Left kidney (tissue), 8 donors: ENCODE results near the gene OR6C4. TPM values are rescaled to one million over a fixed set of nuclear protein-coding genes. Genes with fewer than 3 reads are reported as not detected.
"Not testable (repeated sequence)": the region's sequence is repeated elsewhere in the genome, so short reads cannot be mapped to it uniquely, and the experiment has no call there.

ENCODE experiments used
- DNase-seq: peaks from one replicate; pipeline ENCODE4 v3.0.0-alpha.2; 2013
- long read RNA-seq, 8 donors: transcript quantifications; one replicate each; lab custom pipeline, GENCODE V29; 2026
- polyA plus RNA-seq: library from polyadenylated mRNA; unstranded; fragments of 120-200 nt; gene quantifications from one replicate; pipeline ENCODE4 v1.2.1, GENCODE V29; 2013; ENCODE audit not compliant: insufficient read length

The OR6C4 gene
- polyA plus RNA-seq: not detected
- long read RNA-seq, donor 1: 0 reads
- long read RNA-seq, donor 2: 0 reads
- long read RNA-seq, donor 3: 0 reads
- long read RNA-seq, donor 4: 0 reads
- long read RNA-seq, donor 5: 0 reads
- long read RNA-seq, donor 6: 0 reads
- long read RNA-seq, donor 7: 0 reads
- long read RNA-seq, donor 8: 0 reads

DNA sequence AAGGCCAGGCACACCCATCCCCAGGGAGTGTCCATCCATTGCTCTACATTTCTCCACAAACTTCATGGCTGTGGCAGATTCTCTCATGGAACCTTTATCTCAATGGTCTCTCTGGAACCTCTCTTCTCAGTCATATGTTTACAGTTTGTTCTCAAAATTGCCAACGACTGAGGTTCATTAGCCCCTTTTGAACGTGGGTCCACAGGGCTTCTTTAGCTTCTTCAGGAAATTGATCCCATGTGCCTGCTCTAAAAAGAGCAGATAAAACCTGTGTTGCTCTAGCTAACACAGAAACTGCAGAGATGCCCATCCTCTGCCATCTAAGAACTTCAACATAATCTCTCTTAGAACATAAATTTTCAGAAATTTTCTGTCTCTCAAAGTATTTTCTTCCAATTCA lies at the start of gene OR6C4:
Gene OR6C4, plus strand, starts transcription at position 301 of the 400 bp plus-strand sequence. CDS start 1,625 bp downstream, outside the sequence.
- DNase-seq: no peak

DNA sequence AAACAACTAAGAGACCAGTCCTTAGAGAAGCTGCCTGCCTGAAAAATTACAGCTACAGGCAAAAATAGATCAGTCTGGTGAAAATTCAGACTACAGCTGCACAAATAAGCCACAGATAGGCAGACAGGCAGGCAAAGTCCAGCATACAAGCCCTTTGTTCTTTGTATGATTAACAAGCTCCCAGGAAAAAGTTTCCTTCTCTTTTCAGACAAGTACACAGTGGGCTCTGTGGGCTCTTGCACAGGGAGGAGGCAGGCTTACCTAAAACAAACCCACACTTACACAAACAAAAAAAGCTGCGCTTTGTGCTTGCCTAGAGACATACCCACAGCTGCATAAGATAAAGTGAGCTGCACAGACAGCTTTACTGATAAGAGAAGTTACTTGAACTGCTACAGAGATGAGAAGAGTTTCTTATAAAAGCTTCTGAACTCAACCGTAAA lies 49.6 kb upstream of the OR6C4 start:
- peak; percentile 3 for DNase-seq

DNA sequence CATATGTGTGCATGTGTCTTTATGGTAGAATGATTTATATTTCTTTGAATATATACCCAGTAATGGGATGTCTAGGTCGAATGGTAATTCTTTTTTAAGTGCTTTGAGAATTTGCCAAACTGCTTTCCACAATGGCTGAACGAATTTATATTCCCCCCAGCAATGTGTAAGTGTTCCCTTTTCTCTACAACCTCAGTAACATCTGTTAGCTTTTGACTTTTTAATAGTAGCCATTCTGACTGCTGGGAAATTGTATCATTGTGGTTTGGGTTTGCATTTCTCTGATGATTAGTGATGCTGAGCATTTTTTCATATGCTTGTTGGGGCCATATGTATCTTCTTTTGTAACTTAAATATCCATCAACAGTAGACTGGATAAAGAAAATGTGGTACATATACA lies 47.8 kb upstream of the OR6C4 start:
- DNase-seq: no peak

DNA sequence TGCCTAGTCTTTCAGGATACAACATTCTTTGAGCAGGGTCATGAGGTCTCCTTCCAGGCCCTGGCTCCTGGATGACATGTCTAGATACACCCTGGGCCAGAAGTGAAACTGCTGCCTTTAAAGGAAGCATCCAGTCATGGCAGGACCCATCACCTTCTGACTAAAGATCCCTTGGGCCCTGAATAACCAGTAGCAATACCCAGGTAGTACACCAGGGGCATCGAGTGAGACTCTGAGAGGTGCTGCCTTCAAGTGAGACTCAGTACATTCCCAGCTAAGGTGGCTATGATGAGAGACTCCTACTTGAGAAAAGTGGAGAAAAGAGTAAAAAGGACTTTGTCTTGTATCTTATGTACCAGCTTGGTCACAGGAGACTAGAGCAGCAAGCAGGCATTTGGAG lies 33.7 kb upstream of the OR6C4 start:
- DNase-seq: no peak

GRCh38 chr12:55516391-55516790 lies 33.0 kb upstream of the OR6C4 start:
- DNase-seq: no peak

DNA sequence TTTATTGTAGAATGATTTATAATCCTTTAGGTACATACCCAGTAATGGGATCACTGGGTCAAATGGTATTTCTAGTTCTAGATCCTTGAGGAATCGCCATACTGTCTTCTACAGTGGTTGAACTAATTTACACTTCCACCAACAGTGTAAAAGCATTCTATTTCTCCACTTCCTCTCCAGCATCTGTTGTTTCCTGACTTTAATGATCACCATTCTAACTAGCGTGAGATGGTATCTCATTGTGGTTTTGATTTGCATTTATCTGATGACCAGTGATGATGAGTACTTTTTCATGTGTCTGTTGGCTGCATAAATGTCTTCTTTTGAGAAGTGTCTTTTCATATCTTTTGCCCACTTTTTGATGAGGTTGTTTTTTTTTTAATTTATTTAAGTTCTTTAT lies 1.2 kb upstream of the OR6C4 start:
- DNase-seq: not testable (repeated sequence)

DNA sequence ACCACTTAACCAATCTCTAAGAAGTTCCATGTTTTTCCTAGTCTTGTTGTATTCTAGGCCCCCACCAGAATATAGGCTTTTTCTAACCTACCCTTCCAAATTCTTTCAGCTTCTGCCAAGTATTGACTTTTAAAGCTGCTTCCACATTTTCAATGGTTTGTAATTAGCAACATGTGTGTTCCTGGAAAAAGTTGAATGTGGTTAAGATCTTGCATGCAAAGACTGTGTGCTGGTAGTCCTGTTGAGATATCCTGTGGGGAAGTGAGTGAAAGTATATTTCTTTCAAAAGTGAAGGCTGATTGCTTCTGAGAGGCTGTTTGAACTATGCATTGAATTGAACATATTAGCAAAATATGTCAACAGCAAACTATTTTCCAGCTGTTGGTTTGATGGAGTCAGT lies 646 bp upstream of the OR6C4 start:
- DNase-seq: no peak

- no peak for DNase-seq
Measured at GRCh38 chr12:55554296-55554695, 4.9 kb downstream of the OR6C4 start.

DNA sequence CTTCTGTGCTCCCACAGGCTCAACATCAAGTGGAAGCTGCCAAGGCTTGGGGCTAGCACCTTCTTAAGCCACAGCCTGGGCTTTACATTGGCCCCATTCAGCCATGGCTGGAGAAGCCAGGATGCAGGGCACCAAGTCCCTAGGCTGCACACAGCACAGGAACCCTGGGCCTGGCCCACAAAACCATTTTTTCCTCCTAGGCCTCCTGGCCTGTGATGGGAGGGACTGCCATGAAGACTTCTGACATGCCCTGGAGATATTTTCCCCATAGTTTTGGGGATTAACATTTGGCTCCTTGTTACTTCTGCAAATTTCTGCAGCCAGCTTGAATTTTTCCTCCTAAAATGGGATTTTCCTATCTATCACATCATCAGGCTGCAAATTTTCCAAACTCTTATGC lies 20.7 kb downstream of the OR6C4 start:
- DNase-seq: not testable (repeated sequence)

- DNase-seq: not testable (repeated sequence)
Measured at GRCh38 chr12:55570689-55571088, 21.3 kb downstream of the OR6C4 start.

- no peak for DNase-seq
Measured at GRCh38 chr12:55572168-55572567, 22.8 kb downstream of the OR6C4 start, which contains the start of gene OR2AP1. OR2AP1 (plus strand) TSS chr12:55572468; CDS start chr12:55574415, 1,947 bp downstream.

- no peak for DNase-seq
Measured at GRCh38 chr12:55582066-55582465, 32.7 kb downstream of the OR6C4 start.

- no peak for DNase-seq
Measured at GRCh38 chr12:55585817-55586216, 36.4 kb downstream of the OR6C4 start.

GRCh38 chr12:55590152-55590551 lies 40.8 kb downstream of the OR6C4 start:
- not testable (repeated sequence) for DNase-seq

Other genes starting within 250 kb of the OR6C4 start
- not detected for gene OR6C1, start 235.3 kb upstream of the OR6C4 start, polyA plus RNA-seq
- not detected for gene OR6C3, start 218.9 kb upstream of the OR6C4 start, polyA plus RNA-seq
- 0.07 TPM for gene OR6C75, start 186.6 kb upstream of the OR6C4 start, polyA plus RNA-seq
- not detected for gene OR6C65, start 149.1 kb upstream of the OR6C4 start, polyA plus RNA-seq
- gene OR6C76, start 123.3 kb upstream of the OR6C4 start, polyA plus RNA-seq: not detected
- gene OR6C2, start 105.5 kb upstream of the OR6C4 start, polyA plus RNA-seq: not detected
- not detected for gene OR6C70, start 79.5 kb upstream of the OR6C4 start, polyA plus RNA-seq
- gene OR6C68, start 57.2 kb upstream of the OR6C4 start, polyA plus RNA-seq: not detected
- gene OR2AP1, start 22.9 kb downstream of the OR6C4 start, polyA plus RNA-seq: not detected
- not detected for gene OR10P1, start 87.3 kb downstream of the OR6C4 start, polyA plus RNA-seq
- 35.2 TPM for gene ITGA7, start 158.3 kb downstream of the OR6C4 start, polyA plus RNA-seq
- 101 TPM for gene BLOC1S1, start 166.4 kb downstream of the OR6C4 start, polyA plus RNA-seq
- gene RDH5, start 170.8 kb downstream of the OR6C4 start, polyA plus RNA-seq: 36.1 TPM
- 592 TPM for gene CD63, start 179.4 kb downstream of the OR6C4 start, polyA plus RNA-seq
- gene GDF11, start 193.5 kb downstream of the OR6C4 start, polyA plus RNA-seq: 23.0 TPM